HG03571 (cell line): ENCODE results near the gene RBM19.
"Not testable (repeated sequence)": the region's sequence is repeated elsewhere in the genome, so short reads cannot be mapped to it uniquely, and the experiment has no call there.

Source experiments
- ATAC-seq: cut with Tn5 transposase; IDR thresholded peaks from one replicate; pipeline ENCODE4 v1.9.1; 2021; ENCODE audit not compliant: unreplicated experiment

Gene RBM19

GRCh38 chr12:113965951-113966797, at the start of gene RBM19:
RBM19 (minus strand) TSS chr12:113966325; CDS start chr12:113966227, 98 bp downstream.
- ATAC-seq = peak; percentile 99

DNA sequence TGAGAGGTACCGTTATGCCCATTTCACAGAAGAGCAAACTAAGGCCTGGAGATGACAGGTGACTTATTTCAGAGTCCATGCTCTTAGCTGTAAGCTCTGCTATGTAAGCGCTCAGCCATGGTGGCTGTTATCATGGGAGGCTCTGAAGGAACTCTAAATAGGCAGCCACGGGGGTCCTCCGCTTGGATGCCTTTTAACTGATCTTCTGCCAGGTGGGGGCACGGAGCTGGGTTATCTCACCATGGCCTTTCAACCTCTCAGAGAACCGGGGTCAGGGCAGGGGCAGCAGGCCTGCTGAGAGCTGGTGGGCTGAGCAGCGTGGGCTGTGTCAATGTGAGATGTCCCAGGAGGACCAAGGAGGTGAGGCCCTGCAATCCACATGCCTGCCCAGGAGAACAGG, 49.7 kb upstream of the RBM19 start:
- ATAC-seq = no peak

GRCh38 chr12:114013575-114014345, 47.6 kb upstream of the RBM19 start:
- ATAC-seq = no peak

DNA sequence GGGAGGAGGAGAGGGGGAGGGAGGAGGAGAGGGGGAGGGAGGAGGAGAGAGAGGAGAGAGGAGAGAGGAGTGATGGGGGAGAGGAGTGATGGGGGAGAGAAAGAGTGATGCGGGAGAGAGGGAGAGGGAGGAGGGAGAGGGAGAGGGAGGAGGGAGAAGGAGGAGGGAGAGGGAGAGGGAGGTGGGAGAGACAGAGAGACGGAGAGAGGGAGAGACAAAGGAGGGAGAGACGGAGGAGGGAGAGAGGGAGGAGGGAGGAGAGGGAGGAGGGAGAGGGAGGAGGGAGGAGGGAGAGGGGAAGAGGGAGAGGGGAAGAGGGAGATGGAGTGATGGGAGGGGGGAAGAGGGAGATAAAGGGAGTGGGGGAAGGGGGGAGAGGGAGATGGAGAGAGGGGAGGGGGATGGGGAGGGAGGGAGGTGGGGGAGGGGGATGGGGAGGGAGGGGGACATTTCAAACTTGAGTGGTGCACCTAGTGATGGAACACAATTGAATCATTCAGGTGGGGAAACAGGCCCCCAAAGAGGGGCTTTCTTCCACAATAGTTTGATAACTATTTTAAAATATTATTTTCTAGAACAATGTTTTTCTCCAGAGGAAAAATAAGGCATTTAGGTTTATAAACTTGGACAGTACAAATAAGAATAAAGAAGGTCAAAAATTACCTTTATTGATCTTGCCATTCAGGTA, 46.8 kb upstream of the RBM19 start:
- no peak for ATAC-seq

DNA sequence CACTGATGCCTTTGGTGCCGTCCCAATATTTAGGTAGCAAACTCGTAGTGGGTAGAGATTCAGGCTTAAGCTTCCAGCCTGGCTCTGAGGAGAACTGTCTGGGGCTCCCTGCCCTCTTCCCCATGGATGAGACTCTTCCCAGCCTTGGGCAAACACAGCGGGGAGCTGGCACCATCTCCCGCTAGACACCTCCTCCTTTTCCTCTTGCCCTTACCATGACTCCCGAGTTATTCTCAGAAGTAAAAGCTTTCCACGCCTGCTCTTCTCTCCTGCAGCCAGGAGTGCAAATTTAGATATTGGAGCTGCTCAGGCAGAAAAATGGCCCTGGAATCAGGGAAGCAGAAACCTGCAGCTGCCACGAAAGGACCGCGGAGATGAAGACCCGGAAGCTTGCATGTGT, 45.6 kb upstream of the RBM19 start:
- ATAC-seq = no peak

GRCh38 chr12:114006482-114007425, 40.6 kb upstream of the RBM19 start:
- ATAC-seq = no peak

DNA sequence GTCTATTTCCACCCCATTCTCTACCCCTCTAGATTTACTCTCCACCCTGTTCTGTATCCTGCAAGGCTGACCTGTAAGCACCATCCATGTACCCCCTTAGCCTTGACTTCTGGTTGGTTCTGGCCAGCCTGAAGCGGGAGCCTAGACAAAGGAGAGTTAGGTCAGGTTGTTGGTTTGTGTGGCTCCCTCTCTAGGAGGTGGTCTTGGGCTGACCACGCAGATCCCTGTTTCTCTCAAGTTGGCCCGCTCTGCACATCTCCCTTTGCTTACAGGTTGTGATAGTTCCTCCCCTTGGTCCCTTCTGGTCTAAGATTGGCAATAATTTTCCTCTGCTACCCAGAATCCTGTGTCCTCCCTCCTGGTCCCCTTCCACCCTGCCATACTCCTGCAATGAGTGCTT, 38.3 kb upstream of the RBM19 start:
- ATAC-seq = no peak

DNA sequence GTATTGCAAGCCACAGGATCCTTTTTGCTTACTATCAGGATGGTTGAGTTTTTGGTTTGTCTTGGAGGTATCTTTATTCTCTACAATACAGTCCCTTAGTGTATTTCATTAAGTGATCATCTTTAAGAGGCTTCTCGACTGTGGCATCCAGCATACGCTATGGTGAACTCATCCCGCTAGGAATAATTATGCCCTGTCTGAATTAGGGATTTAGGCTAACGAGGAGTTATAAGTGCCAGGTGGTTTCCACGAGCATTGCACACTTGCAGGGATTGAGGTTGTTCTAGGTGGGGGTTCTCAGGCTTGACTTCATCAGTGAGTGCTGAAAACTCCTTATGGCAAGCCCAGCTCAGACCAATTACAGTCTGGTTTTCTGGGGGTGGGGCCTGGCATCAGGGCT, 37.2 kb upstream of the RBM19 start:
- no peak for ATAC-seq

DNA sequence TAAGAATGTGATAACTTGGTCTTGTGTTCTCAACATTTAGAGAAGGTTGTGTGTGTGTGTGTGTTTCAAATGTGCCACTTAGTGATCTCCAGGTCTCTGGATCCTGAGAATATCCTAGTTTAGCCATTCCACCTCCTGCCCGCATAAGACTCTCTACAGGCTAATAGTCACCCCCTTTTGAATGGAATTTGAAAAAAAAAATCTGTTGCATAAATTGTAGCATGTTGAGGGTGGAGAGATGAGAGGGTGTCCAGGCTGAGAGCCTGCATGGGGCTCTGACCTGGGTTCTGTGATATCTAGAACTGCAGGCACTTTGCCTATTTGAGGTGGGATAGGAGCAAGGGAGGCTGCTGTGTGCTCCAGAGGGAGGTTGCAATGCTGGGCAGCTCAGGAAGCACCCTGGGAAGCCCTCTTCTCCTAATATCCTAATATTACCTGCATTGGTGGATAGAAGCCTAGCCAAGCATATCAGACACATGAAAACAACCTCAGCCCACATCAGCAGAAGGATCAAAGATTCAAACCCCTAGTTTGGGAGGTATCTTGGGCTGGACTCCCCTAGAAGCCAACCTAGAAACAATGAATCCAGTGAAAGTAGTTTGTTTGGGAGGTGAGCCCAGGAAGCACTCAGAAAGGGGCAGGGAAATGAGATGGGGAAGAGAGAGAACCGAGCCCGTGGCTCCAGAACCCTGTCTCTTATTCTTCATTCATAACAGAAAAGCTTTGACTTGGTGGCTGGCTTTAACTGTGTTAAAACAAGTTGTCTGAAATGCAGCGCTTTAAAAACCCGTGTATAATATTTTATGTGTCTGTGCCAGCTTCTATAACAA, 35.6 kb upstream of the RBM19 start:
- ATAC-seq = no peak

DNA sequence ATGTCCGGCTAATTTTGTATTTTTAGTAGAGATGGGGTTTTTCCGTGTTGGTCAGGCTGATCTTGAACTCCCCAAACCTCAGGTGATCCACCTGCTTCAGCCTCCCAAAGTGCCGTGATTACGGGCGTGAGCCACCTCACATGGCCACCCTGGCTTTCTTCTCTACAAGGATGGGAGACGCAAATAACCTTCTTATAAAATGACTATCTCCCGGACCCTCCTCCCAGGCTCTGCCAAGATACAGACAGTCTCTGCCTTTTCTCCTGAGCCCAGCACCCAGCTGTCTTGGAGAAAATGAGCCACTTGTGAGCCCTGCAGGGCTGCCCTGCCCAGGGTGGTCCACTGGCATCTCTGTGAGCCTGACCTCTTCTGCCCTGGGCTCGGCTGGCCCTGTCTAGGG, 34.7 kb upstream of the RBM19 start:
- ATAC-seq = no peak

- not testable (repeated sequence) for ATAC-seq
Measured at GRCh38 chr12:114000261-114000660, 34.1 kb upstream of the RBM19 start.

DNA sequence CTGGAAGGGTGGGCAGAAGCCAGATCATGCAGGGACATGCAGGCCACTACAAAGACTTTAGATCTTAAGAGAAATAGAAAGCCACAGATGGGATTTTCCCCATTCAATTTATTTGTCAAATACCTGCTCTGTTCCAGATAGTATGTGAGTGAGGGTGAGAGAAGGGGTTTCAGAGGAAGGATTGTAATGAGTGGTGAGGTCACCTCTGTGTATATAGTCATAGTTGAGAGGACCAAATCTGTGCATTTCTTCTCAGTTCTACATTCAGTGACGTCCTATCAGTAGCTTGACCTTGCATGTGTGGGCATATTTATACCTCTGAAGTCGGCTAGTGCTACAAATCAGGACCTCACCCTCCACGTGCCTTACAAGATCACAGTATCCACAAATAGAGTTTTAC, 31.2 kb upstream of the RBM19 start:
- ATAC-seq = no peak

- no peak for ATAC-seq
Measured at GRCh38 chr12:113996026-113996425, 29.9 kb upstream of the RBM19 start.

GRCh38 chr12:113994051-113994450, 27.9 kb upstream of the RBM19 start:
- no peak for ATAC-seq

DNA sequence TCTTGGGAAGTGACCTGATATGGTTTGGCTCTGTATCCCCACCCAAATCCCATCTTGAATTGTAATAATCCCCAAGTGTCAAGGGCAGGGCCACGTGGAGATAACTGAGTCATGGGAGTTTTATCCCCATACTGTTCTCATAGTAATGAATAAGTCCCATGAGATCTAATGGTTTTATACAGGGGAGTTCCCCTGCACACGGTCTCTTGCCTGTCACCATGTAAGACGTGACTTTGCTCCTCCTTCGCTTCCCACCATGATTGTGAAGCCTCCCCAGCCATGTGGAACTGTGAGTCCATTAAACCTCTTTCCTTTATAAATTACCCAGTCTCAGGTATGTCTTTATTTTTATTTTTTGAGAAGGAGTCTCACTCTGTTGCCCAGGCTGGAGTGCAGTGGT, 26.6 kb upstream of the RBM19 start:
- ATAC-seq = not testable (repeated sequence)

DNA sequence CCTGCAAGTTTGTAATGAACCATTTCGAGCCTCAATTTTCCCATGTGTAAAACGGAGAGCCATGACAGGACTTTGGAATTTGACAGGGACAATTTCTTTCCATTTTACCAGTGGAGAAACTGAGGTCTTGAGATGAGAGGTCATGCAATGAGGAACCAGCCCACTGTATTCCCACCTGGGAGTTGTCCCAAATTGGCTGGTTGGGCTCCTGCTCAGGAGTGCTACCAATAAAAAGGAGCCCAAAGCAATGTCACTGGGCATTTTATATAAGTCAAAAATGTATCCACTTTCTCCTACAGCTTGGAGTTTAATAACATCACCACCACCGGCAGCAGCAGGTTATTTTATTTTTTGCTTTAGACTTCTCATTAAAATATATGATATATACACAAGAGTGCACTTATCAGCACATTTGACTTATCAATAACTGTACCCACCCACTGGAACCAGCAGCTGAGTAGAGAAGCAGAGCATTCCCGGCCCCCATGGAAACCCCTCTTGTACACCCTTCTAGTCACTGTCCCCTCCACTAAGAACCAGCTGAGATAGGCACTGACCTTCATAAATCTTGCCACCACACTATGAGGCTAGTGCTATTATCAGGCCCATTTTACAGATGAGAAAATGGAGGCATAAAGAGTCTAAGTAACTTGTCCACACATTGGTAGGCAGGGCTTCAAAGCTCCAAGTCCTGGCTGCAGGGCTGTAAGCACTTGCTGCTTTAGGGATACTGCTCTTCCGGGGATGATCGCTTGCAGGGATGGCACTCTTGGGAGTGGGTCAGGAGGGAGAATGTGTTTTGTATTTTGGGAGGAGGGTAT, 25.3 kb upstream of the RBM19 start:
- no peak for ATAC-seq

DNA sequence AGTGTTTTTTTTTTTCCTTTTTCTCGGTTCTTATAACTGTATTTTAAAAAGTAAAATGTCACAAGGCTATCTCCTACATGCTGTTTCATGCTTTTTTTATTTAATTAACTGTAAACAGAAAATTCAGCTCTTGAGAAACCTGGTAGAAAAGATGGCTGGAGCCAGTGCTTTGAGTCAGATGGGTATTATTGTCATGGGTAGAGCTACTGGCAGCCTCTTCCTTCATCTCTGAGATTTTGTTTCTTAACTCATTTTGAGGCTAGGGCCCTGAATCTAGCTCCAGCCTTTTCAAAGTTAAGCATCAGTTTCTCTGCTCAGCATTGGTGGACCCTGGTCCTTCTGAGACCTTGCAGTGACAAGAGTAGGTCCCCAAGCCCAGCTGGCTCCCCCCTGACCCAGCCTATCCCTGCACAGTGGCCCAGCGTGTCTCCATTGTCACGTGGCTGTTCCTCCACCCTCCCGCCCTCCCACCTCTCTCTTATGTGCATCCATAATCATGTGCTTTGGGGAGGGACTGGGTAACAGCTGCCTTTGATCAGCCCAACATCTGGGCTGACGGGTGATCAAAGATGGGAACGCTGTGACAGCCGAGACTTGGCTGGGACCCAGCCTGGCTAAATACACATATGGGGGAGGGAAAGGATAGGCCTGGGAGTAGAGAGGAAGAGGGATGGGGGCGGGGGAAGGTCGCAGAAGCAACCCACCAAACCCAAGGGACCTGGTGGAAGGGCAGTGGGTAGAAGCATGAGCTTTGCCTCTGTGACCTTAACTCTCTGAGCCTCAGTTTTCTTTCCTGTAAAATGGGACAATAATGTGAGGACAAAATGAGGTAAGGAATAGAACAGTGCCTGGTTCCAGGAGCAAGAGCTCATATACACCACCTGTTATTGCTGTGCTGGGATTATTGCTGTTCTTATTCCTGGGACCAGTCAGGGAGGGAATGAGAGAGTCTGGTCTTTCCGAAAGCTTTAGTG, 24.4 kb upstream of the RBM19 start:
- no peak for ATAC-seq

DNA sequence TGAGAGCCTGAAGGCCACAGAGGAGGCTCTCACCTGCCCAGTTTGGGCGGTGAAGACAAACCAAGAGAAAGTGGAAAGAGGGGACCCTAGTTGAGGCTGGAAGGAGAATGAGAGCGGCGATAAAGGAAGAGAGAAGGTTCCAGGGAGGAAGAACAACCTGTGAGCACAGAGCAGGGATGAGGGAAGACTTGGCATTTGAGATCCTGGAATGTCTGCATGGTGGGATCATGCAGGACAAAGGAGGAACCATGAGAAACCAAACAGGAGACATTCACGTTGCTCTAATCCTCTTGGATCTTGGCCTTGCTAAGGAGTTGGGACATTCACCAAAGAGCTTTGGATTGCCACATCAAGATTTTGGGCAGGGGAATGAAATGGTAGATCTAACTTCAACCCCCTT, 22.9 kb upstream of the RBM19 start:
- no peak for ATAC-seq
